Measurements from ENCODE around the gene ZYX. TPM values are rescaled to one million over a fixed set of nuclear protein-coding genes. Genes with fewer than 3 reads are reported as not detected.

The ZYX gene
- total and polyA plus RNA-seq, 2 of the 13 experiments (the other 11 are each of a cell fraction or from before 2014, with no cell fraction given): 9.9 to 13.7 TPM

GRCh38 chr7:143395187-143396149, 14.3 kb downstream of the ZYX start (continued):
- no peak for TF ChIP-seq RBM22 (optimal IDR thresholded peaks at IDR 0.05; ENCODE audit: low read length)
- TF ChIP-seq ZMAT3 (CRISPR knock-in tag; conservative IDR thresholded peaks at IDR 0.05): no peak
- no peak for TF ChIP-seq ZNF12 (CRISPR knock-in tag; IDR thresholded peaks at IDR 0.05)
- TF ChIP-seq SPEN (CRISPR knock-in tag; IDR thresholded peaks at IDR 0.05; ENCODE audit: low read depth): peak; percentile 60; the same call in 1 of the 2 replicates
- TF ChIP-seq, protein P1, sequence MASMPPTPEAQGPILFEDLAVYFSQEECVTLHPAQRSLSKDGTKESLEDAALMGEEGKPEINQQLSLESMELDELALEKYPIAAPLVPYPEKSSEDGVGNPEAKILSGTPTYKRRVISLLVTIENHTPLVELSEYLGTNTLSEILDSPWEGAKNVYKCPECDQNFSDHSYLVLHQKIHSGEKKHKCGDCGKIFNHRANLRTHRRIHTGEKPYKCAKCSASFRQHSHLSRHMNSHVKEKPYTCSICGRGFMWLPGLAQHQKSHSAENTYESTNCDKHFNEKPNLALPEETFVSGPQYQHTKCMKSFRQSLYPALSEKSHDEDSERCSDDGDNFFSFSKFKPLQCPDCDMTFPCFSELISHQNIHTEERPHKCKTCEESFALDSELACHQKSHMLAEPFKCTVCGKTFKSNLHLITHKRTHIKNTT (CRISPR knock-in tag; IDR thresholded peaks at IDR 0.05): no peak
- TF ChIP-seq NFKB2 (CRISPR knock-in tag; IDR thresholded peaks at IDR 0.05; ENCODE audit: borderline replicate concordance): 0 out of 2 replicates have a peak, but pooled peaks have one; percentile 24
- no peak for TF ChIP-seq EEA1 (CRISPR knock-in tag; IDR thresholded peaks at IDR 0.05; ENCODE audit: borderline replicate concordance)
- no peak for TF ChIP-seq ZNF777 (CRISPR knock-in tag; IDR thresholded peaks at IDR 0.05)
- TF ChIP-seq YY1 (IDR thresholded peaks at IDR 0.05; ENCODE audit: insufficient read depth, insufficient replicate concordance, low read depth, low read length): no peak
- 0 out of 2 replicates have a peak, but pooled peaks have one; percentile 27 for TF ChIP-seq ZNF33B (CRISPR knock-in tag; IDR thresholded peaks at IDR 0.05)
- 0 out of 2 replicates have a peak, but pooled peaks have one; percentile 69 for TF ChIP-seq NAIF1 (CRISPR knock-in tag; IDR thresholded peaks at IDR 0.05; ENCODE audit: borderline replicate concordance)
- TF ChIP-seq ZNF274 (CRISPR knock-in tag; IDR thresholded peaks at IDR 0.05): peak; percentile 62; the same call in 1 of the 2 replicates
- TF ChIP-seq NFE2L1 (CRISPR knock-in tag; IDR thresholded peaks at IDR 0.05; ENCODE audit: borderline replicate concordance): no peak
- TF ChIP-seq IRF2 (CRISPR knock-in tag; IDR thresholded peaks at IDR 0.05): peak; percentile 54; the same call in 1 of the 2 replicates
- TF ChIP-seq ZBTB20 (CRISPR knock-in tag; IDR thresholded peaks at IDR 0.05; ENCODE audit: borderline replicate concordance, low read depth): peak; percentile 74; the same call in 1 of the 2 replicates
- 0 out of 2 replicates have a peak, but pooled peaks have one; percentile 36 for TF ChIP-seq GABPB1 (CRISPR knock-in tag; IDR thresholded peaks at IDR 0.05)
- TF ChIP-seq ZNF790 (CRISPR knock-in tag; IDR thresholded peaks at IDR 0.05; ENCODE audit: borderline replicate concordance): no peak
- TF ChIP-seq SKIL (CRISPR knock-in tag; IDR thresholded peaks at IDR 0.05; ENCODE audit: borderline replicate concordance): peak; percentile 95
- no peak for TF ChIP-seq PRMT3 (CRISPR knock-in tag; IDR thresholded peaks at IDR 0.05; ENCODE audit: borderline replicate concordance, low read depth)
- TF ChIP-seq ZNF598 (CRISPR knock-in tag; IDR thresholded peaks at IDR 0.05; ENCODE audit: borderline replicate concordance): 0 out of 2 replicates have a peak, but pooled peaks have one; percentile 39
- TF ChIP-seq, protein P2, sequence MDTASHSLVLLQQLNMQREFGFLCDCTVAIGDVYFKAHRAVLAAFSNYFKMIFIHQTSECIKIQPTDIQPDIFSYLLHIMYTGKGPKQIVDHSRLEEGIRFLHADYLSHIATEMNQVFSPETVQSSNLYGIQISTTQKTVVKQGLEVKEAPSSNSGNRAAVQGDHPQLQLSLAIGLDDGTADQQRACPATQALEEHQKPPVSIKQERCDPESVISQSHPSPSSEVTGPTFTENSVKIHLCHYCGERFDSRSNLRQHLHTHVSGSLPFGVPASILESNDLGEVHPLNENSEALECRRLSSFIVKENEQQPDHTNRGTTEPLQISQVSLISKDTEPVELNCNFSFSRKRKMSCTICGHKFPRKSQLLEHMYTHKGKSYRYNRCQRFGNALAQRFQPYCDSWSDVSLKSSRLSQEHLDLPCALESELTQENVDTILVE (CRISPR knock-in tag; IDR thresholded peaks at IDR 0.05): no peak
- no peak for TF ChIP-seq ZNF138 (CRISPR knock-in tag; IDR thresholded peaks at IDR 0.05; ENCODE audit: low read depth)
- no peak for TF ChIP-seq TGIF2 (CRISPR knock-in tag; IDR thresholded peaks at IDR 0.05)
- TF ChIP-seq PCBP2 (optimal IDR thresholded peaks at IDR 0.05; ENCODE audit: low read depth, low read length, poor library complexity, severe bottlenecking): no peak

Data from HepG2 (cell line).